ENCODE results near the gene MEG3.

MEG3 gene

DNA sequence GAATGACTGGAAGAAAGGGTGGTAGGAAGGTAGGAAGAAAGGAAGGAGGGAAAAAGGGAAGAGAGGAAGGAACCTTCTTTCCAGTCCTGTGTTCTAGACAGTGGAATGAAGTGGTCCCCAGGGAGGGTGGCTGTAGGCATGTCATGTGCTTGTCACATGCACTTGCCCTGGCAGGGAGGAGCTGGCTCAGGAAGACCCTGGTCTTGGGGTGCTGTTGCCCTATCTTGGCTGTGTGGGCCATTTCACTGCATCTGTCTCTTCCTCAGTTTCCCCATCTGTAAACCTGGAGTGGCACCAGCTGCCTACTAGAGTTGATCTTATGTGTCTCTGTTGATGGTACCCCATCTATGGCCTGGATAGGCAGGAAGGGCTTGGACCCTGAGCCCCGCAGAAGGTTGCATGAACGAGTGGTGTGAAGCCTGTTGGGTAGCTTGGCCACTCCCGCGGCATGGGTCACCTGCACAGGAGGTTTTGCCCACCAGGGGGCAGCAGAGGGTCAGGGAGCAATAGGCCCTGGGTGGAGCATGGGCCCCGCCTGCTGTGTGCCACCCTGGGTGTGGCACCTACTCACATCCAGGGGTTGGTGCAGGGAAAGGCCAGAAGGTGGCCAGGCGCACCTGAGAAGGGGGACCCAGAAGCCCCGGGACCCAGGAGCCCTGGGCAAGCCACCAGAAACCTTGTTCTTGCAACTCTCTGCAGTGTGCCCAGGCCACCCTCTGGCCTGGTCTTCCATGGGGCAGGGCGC lies 25.1 kb downstream of the MEG3 start:
- DNase-seq, result peak; percentile 84

DNA sequence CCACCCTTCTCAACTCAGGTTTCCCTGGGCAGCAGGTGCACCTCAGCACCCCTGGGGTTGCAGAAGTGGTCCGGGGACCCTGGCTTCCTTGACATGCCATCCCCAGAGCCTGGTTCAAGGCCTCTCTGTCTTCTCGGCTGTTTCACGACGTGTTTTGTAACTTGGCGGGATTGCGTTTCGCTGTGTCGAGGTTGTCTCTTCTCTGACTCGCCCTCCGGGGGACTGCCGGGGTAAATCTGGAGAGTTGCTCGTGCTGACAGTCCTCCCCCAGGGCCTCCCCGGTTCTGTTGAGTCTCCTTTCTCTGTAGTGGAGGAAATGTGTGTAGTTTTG lies 25.6 kb downstream of the MEG3 start:
- no peak for DNase-seq

DNA sequence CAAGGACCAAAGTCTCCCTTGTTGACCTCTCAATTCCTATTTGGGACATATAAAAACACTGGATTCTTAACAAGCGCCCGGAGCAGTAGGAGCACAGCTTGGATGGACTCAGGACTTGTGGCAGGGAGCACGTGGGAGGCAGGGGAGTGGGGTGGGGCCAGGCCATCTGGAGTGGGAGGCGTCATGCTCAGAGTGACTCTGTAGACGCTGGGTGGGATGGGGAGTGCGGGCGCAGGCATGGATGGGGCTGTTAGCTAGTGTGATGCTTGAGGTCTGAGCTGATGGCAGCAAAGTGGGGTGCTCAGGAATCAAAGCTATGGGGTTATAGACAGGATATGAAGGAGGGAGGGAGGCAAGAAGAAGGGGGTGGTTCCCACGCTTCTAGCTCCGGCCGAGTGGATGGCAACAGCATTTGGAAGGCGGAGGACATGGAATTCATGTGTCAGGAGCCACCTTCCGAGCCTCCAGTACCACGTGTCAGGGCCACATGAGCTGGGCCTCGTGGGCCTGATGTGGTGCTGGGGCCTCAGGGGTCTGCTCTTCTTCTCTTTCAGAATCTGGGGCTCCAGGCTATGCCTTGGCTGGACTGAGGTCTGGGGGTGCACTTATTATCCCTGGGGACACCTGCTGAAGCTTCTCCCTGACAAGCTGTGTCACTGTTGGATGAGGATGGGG lies 26.2 kb downstream of the MEG3 start:
- DNase-seq, result no peak

GRCh38 chr14:100854435-100854834 lies 28.5 kb downstream of the MEG3 start:
- no peak for DNase-seq

GRCh38 chr14:100855256-100855930 lies 29.5 kb downstream of the MEG3 start:
- DNase-seq, result no peak

GRCh38 chr14:100856056-100856950 lies 30.4 kb downstream of the MEG3 start:
- DNase-seq, result no peak

GRCh38 chr14:100857233-100857922 lies 31.5 kb downstream of the MEG3 start:
- no peak for DNase-seq

- no peak for DNase-seq
Measured at GRCh38 chr14:100857923-100858837, 32.3 kb downstream of the MEG3 start.

DNA sequence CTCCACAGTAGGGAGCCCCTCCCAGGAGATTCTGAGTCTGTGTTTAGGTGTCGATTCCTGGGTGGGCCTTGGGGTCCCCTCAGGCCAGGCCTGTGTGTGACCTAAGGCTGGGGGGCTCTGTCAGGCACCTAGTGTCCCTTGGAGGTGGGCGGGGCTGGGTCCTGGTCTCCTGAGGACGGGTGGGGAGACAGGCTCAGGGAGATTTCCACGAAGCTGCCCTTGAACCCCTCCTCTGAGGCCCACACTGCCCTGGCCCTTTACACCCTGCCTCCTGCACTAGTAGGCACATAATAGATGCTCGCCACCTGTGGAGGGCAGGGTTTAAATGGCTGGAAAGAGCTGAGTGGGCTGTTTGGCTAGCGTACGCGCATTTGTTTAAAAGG lies 32.9 kb downstream of the MEG3 start:
- DNase-seq, result no peak

GRCh38 chr14:100859781-100860180 lies 33.9 kb downstream of the MEG3 start:
- DNase-seq, result no peak

DNA sequence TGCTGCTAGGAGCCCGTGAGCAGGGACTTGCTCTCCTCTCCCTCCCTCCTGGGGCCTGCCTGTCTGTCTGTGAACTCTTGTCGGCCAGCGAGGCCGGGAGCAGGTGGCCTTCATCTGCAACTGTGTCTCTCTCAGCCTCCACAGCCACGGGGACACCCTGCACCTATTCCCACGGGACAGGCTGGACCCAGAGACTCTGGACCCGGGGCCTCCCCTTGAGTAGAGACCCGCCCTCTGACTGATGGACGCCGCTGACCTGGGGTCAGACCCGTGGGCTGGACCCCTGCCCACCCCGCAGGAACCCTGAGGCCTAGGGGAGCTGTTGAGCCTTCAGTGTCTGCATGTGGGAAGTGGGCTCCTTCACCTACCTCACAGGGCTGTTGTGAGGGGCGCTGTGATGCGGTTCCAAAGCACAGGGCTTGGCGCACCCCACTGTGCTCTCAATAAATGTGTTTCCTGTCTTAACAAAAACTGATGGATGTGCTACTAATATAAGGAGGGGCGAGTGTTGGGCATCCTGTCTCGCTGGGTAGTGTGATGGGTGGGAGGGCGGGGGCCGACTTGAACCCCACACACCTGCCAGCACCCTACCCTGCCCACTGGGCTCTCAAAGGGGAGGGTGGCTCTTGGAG lies 34.8 kb downstream of the MEG3 start:
- DNase-seq, result no peak

- DNase-seq, result no peak
Measured at GRCh38 chr14:100861188-100861936, 35.4 kb downstream of the MEG3 start.

DNA sequence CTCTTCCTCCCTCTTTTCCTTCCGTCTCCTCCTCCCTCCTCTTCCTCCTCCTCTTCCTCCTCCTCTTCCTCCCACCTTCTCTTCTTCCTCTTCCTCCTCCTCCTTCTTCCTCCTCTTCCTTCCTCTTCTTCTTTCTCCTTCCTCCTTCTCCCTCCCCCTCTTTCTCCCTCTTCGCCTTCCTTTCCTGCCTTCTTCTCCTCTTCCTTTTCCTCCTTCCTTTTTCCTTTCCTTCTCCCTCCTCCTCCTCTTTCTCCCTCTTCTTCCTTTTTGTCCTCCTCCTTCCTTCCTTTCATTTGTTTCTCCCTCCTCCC lies 36.0 kb downstream of the MEG3 start:
- no peak for DNase-seq

DNA sequence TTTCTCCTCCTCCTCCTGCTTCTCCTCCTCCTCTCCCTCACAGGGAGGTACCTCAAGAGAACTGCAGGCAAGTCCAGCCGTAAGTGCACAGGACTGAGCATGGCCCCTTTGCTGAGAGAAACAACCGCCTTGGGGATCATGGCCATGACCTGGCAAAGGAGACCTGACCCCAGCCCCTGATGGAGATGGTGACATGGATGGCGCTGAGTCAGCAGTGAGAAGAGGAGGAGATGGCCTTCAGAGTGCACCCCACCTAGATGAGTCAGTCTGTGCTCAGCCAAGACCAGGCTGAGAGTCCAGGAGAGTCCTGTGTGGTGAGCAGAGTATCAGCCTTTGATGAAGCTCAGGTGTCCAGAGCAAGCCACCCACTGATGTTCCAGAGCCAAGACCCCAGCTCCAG lies 36.4 kb downstream of the MEG3 start:
- no peak for DNase-seq

DNA sequence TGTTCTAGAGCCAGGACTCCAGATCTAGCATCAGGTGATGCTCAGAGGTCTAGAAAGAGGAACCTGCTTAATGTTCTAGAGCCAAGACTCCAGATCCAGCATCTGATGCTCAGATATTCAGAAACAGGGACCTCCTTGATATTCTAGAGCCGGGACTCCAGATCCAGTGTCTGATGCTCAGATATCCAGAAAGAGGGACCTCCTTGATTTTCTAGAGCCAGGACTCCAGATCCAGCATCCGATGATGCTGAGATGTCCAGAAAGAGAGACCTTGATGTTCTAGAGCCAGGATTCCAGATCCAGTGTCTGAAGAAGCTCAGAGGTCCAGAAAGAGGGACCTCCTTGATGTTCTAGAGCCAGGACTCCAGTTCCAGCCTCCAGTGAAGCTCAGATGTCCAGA lies 36.9 kb downstream of the MEG3 start:
- no peak for DNase-seq

DNA sequence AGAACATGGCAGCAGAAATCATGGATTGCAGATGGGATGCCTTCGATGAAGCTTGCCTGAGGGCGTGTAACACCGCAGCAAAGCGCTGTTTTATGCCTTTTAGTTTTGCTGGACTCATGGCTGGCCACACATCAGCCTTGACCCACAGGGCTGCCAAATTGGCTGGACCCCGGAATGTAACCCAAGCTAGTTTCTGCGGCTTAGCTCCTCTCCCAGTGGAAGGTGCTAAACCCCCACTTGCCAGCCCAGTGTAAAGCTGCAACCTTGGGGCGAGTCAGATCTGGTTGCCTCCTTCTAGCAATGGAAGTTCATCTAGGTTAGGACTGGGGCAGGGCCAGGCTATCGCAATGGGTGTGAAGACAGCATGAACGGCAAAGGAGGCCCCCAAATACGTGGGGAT lies 38.3 kb downstream of the MEG3 start:
- no peak for DNase-seq

- DNase-seq, result no peak
Measured at GRCh38 chr14:100864960-100865681, 39.2 kb downstream of the MEG3 start.

- DNase-seq, result no peak
Measured at GRCh38 chr14:100865682-100866591, 40.0 kb downstream of the MEG3 start.

Measured in activated CD4-positive, alpha-beta T cell treated with anti-CD3 and anti-CD28 coated beads, Interleukin-10, Interleukin-2, amounts not matched to agents 100 ng/mL and 50 ng/mL, durations not matched to agents 16 hours and 8 hours (primary cell).